ENCODE data around the gene ZNF543.

DNA sequence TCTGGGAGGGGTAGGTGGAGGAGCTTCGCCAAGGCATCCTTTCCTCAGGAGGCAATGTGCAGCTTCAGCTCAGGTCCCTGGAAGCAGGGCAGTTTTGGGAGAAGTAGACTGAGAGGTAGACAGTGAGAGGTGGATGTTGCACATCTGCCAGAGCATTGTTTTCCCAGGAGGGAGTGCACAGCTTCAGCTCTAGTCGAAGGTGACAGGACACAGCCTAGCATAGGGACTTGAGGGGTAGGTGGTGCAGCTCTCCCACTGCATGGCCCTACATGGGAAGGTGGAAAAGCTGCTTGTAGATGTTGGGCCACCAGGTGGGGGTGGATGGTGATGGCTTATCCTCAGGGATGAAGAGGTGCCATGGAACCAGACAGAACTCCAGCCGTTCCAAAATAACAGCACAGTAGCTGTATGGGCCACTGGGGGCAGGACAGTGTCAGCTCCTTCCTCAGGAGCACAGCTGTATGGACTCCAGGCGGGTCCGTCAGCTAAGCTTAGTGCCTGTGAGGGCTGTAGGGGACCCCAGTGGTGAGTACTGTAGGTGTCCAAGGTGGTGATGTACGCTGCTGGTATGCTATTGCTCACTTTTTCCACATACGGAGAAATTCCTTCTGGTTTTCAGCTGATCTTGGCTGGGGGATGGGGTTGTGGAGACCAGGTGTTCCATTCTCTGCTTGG lies 17.4 kb upstream of the ZNF543 start:
- no peak for TF ChIP-seq POLR2A (IDR thresholded peaks at IDR 0.05; ENCODE audit: low read length)
- TF ChIP-seq GATA1 (IDR thresholded peaks at IDR 0.05; ENCODE audit: low read depth, low read length) = no peak

All from erythroblast (primary cell).